ENCODE results near the gene NDUFB4. TPM values are rescaled to one million over a fixed set of nuclear protein-coding genes. Genes with fewer than 3 reads are reported as not detected.

NDUFB4 gene
- total and polyA plus RNA-seq, 9 of the 15 experiments (the other 6 are each of a cell fraction or from before 2014, with no cell fraction given) = 124 to 670 (median 227) TPM

DNA sequence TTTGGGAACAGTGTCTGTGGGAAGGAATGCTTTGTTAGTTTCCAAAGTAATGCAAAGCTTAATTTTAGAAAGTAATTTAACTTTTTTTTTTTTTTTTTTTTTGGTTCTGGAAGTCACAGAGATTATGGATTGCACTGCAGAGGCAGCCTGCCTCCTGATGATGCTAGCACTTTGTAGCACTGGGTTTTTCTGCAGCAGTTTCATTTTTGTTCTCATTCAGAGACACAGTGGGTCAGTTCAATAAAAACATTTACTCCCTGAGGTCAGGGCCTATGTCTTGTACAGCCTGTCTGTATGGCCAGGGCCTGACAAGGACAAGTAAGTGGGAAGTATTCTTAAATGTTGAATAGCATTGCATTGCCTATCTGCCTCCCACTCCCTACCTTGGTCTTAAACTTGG lies 39.0 kb upstream of the NDUFB4 start:
- Histone ChIP-seq H3K27me3 (ENCODE audit: control insufficient read depth in 2 of 2, insufficient read depth in 2 of 2, low read length in 2 of 2) (no peaks in the 10 kb centered on the region; a peak in 1 of 5 replicates), H3K27ac (ENCODE audit: extremely low read depth, low read depth, low read length) (no peak overlapping the region), H3K4me3 (no peak overlapping the region), H3K36me3 (ENCODE audit: control insufficient read depth, insufficient read depth, low read length) (no peaks in the 10 kb centered on the region), H2AFZ (ENCODE audit: low read depth, low read length) (no peak overlapping the region), H4K20me1 (replicated peaks; ENCODE audit: control insufficient read depth, insufficient read depth, low read length) (no peaks in the 10 kb centered on the region), H3K9me3 (replicated peaks; ENCODE audit: control insufficient read depth, insufficient read depth, low read depth, low read length) (no peaks in the 10 kb centered on the region), H3K79me2 (ENCODE audit: control insufficient read depth, insufficient read depth, low read length) (no peaks in the 10 kb centered on the region), H3K4me1 (replicated peaks in 1 of 2; ENCODE audit: control insufficient read depth in 2 of 2, insufficient read depth in 2 of 2, low read length in 2 of 2) (peaks cover 0 to 7% of the 10 kb centered on the region in 2 experiments; a peak in 3 of 5 replicates), H3K4me2 (ENCODE audit: insufficient read depth, low read length) (no peak overlapping the region), H3K9me1 (ENCODE audit: control insufficient read depth, insufficient read depth, low read length) (no peaks in the 10 kb centered on the region), H3K9ac (ENCODE audit: insufficient read depth in 1 of 2, low read depth in 2 of 2, low read length in 2 of 2) (no peak overlapping the region)
- FAIRE-seq (no peak), ATAC-seq (no peak), DNase-seq (ENCODE audit: extremely low read depth in 1 of 4, low spot score in 3 of 4) (no peak)
- intact Hi-C loops (cut with micrococcal nuclease) (loop anchor here (10.0 kb wide), 1 partner anchor 462 kb away; the partner anchor contains the start of gene GSK3B), in situ Hi-C loops (cut with MboI) (loop anchor here (10.0 kb wide), 1 partner anchor 102 kb away; the partner anchor contains the start of gene FSTL1)
- POLR2A ChIA-PET = interaction anchor here (0.7 kb wide), 1 partner anchor 1385 kb away, joined by 3 read pairs; no protein-coding TSS in a partner anchor
- no peak for TF ChIP-seq ARID1B (IDR thresholded peaks at IDR 0.05)
- TF ChIP-seq, protein P1, sequence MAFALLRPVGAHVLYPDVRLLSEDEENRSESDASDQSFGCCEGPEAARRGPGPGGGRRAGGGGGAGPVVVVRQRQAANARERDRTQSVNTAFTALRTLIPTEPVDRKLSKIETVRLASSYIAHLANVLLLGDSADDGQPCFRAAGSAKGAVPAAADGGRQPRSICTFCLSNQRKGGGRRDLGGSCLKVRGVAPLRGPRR (CRISPR knock-in tag; IDR thresholded peaks at IDR 0.05) = no peak
- TF ChIP-seq, protein P2, sequence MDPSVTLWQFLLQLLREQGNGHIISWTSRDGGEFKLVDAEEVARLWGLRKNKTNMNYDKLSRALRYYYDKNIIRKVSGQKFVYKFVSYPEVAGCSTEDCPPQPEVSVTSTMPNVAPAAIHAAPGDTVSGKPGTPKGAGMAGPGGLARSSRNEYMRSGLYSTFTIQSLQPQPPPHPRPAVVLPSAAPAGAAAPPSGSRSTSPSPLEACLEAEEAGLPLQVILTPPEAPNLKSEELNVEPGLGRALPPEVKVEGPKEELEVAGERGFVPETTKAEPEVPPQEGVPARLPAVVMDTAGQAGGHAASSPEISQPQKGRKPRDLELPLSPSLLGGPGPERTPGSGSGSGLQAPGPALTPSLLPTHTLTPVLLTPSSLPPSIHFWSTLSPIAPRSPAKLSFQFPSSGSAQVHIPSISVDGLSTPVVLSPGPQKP (CRISPR knock-in tag; IDR thresholded peaks at IDR 0.05) = no peak
- BruUV-seq (replicated peaks) = no TSS peak
- CTCF ChIA-PET (ENCODE audit: low intra/inter-chr PET ratio) = no interaction called here

Data from K562 (cell line).